Measurements from ENCODE around the gene STT3B. TPM values are rescaled to one million over a fixed set of nuclear protein-coding genes. Genes with fewer than 3 reads are reported as not detected.

Gene STT3B
- total and polyA plus RNA-seq, 5 donors from 2014 or later, result 85.1 to 108 (median 90.8) TPM

GRCh38 chr3:31551646-31552045, 18.9 kb downstream of the STT3B start:
- Mint-ChIP-seq H3K4me3 (no peak overlapping the region), H3K27me3 (no peaks in the 10 kb centered on the region)

GRCh38 chr3:31552103-31552502, 19.4 kb downstream of the STT3B start:
- no peak overlapping the region for H3K27ac ChIP-seq (ENCODE audit: insufficient read depth, low read length, poor library complexity, severe bottlenecking)
- H3K9me3 ChIP-seq (ENCODE audit: control insufficient read depth in 2 of 2, low read length in 2 of 2), result peaks cover 0 to 2% of the 10 kb centered on the region in 2 experiments
- Mint-ChIP-seq H3K4me3 (peak overlapping the region in 1 of 4 donors; percentile 28), H3K4me1 (peaks cover 64 to 83% (median 74%) of the 10 kb centered on the region in 4 donors), H3K9me3 (peaks cover 0 to 12% (median 0%) of the 10 kb centered on the region in 7 donors), H3K36me3 (no peaks in the 10 kb centered on the region), H3K27me3 (no peaks in the 10 kb centered on the region), H3K27ac (peak overlapping the region in 1 of 3 donors; percentile 65)
- no peak overlapping the region for H3K4me3 ChIP-seq (ENCODE audit: low read depth, low read length)
- no peaks in the 10 kb centered on the region for H3K36me3 ChIP-seq (ENCODE audit: control insufficient read depth, insufficient read depth, low read length)
- no peak for DNase-seq
- peaks cover 26% of the 10 kb centered on the region for H3K4me1 ChIP-seq (ENCODE audit: control insufficient read depth, insufficient read depth, low read length, poor library complexity, severe bottlenecking)
- no peaks in the 10 kb centered on the region for H3K27me3 ChIP-seq (ENCODE audit: control insufficient read depth, insufficient read depth, low read length)
- ATAC-seq (ENCODE audit: low read depth in 2 of 2), result no peak

More at GRCh38 chr3:31551646-31552045, 18.9 kb downstream of the STT3B start:
- Mint-ChIP-seq H3K36me3 (no peaks in the 10 kb centered on the region), H3K4me1 (peaks cover 63 to 83% (median 74%) of the 10 kb centered on the region in 4 donors), H3K9me3 (peaks cover 0 to 7% (median 0%) of the 10 kb centered on the region in 7 donors), H3K27ac (peak overlapping the region in 1 of 3 donors; percentile 65)
- no peaks in the 10 kb centered on the region for H3K9me3 ChIP-seq (ENCODE audit: control insufficient read depth in 2 of 2, low read length in 2 of 2)
- H3K4me3 ChIP-seq (ENCODE audit: low read depth, low read length), result no peak overlapping the region
- no peaks in the 10 kb centered on the region for H3K27me3 ChIP-seq (ENCODE audit: control insufficient read depth, insufficient read depth, low read length)
- no peak overlapping the region for H3K27ac ChIP-seq (ENCODE audit: insufficient read depth, low read length, poor library complexity, severe bottlenecking)
- DNase-seq (no peak), ATAC-seq (ENCODE audit: low read depth in 2 of 2) (no peak)
- H3K4me1 ChIP-seq (ENCODE audit: control insufficient read depth, insufficient read depth, low read length, poor library complexity, severe bottlenecking), result peaks cover 30% of the 10 kb centered on the region
- no peaks in the 10 kb centered on the region for H3K36me3 ChIP-seq (ENCODE audit: control insufficient read depth, insufficient read depth, low read length)

- Histone ChIP-seq H3K27me3 (ENCODE audit: control insufficient read depth, insufficient read depth, low read length) (no peaks in the 10 kb centered on the region), H3K4me3 (ENCODE audit: low read depth, low read length) (no peak overlapping the region), H3K4me1 (ENCODE audit: control insufficient read depth, insufficient read depth, low read length, poor library complexity, severe bottlenecking) (peaks cover 19% of the 10 kb centered on the region), H3K9me3 (ENCODE audit: control insufficient read depth in 2 of 2, low read length in 2 of 2) (peaks cover 3 to 4% of the 10 kb centered on the region in 2 experiments), H3K36me3 (ENCODE audit: control insufficient read depth, insufficient read depth, low read length) (no peaks in the 10 kb centered on the region), H3K27ac (ENCODE audit: insufficient read depth, low read length, poor library complexity, severe bottlenecking) (no peak overlapping the region)
- H3K36me3 Mint-ChIP-seq, result peaks cover under 1% of the 10 kb centered on the region
- H3K4me3 Mint-ChIP-seq, result no peak overlapping the region
- H3K27ac Mint-ChIP-seq, result no peak overlapping the region
- no peak for ATAC-seq (ENCODE audit: low read depth in 2 of 2)
- peaks cover 62 to 79% (median 69%) of the 10 kb centered on the region in 4 donors for H3K4me1 Mint-ChIP-seq
- no peak for DNase-seq
- no peaks in the 10 kb centered on the region for H3K27me3 Mint-ChIP-seq
- peaks cover 0 to 15% (median 0%) of the 10 kb centered on the region in 7 donors for H3K9me3 Mint-ChIP-seq
Observed at GRCh38 chr3:31553258-31553657, 20.5 kb downstream of the STT3B start.

GRCh38 chr3:31555204-31555603, 22.5 kb downstream of the STT3B start:
- Mint-ChIP-seq H3K27me3 (no peaks in the 10 kb centered on the region), H3K9me3 (peaks cover 0 to 30% (median 11%) of the 10 kb centered on the region in 7 donors), H3K36me3 (peaks cover 15% of the 10 kb centered on the region), H3K27ac (peak overlapping the region in 1 of 3 donors; percentile 7), H3K4me1 (peaks cover 70 to 84% (median 74%) of the 10 kb centered on the region in 4 donors), H3K4me3 (peak overlapping the region in 1 of 4 donors; percentile 62)
- ATAC-seq (ENCODE audit: low read depth in 2 of 2), result no peak
- H3K27ac ChIP-seq (ENCODE audit: insufficient read depth, low read length, poor library complexity, severe bottlenecking), result no peak overlapping the region
- no peak for DNase-seq
- peaks cover 5 to 22% of the 10 kb centered on the region in 2 experiments for H3K9me3 ChIP-seq (ENCODE audit: control insufficient read depth in 2 of 2, low read length in 2 of 2)
- H3K4me3 ChIP-seq (ENCODE audit: low read depth, low read length), result no peak overlapping the region
- H3K27me3 ChIP-seq (ENCODE audit: control insufficient read depth, insufficient read depth, low read length), result no peaks in the 10 kb centered on the region
- H3K36me3 ChIP-seq (ENCODE audit: control insufficient read depth, insufficient read depth, low read length), result no peaks in the 10 kb centered on the region
- peaks cover 14% of the 10 kb centered on the region for H3K4me1 ChIP-seq (ENCODE audit: control insufficient read depth, insufficient read depth, low read length, poor library complexity, severe bottlenecking)

GRCh38 chr3:31559872-31560534, 27.3 kb downstream of the STT3B start:
- H3K36me3 Mint-ChIP-seq, result peaks cover 23% of the 10 kb centered on the region
- Histone ChIP-seq H3K27ac (ENCODE audit: insufficient read depth, low read length, poor library complexity, severe bottlenecking) (no peak overlapping the region), H3K4me1 (ENCODE audit: control insufficient read depth, insufficient read depth, low read length, poor library complexity, severe bottlenecking) (peaks cover 24% of the 10 kb centered on the region), H3K9me3 (ENCODE audit: control insufficient read depth in 2 of 2, low read length in 2 of 2) (peaks cover 13 to 27% of the 10 kb centered on the region in 2 experiments), H3K4me3 (ENCODE audit: low read depth, low read length) (no peak overlapping the region), H3K27me3 (ENCODE audit: control insufficient read depth, insufficient read depth, low read length) (no peaks in the 10 kb centered on the region), H3K36me3 (ENCODE audit: control insufficient read depth, insufficient read depth, low read length) (no peaks in the 10 kb centered on the region)
- H3K27me3 Mint-ChIP-seq, result no peaks in the 10 kb centered on the region
- peaks cover 0 to 29% (median 12%) of the 10 kb centered on the region in 7 donors for H3K9me3 Mint-ChIP-seq
- H3K27ac Mint-ChIP-seq, result peak overlapping the region in 1 of 3 donors; percentile 28
- peak overlapping the region in 3 of 4 donors; percentile 7 to 52 (median 41) for H3K4me3 Mint-ChIP-seq
- H3K4me1 Mint-ChIP-seq, result peaks cover 64 to 86% (median 72%) of the 10 kb centered on the region in 4 donors
- DNase-seq (peak in 1 of 3 donors; percentile 53), ATAC-seq (ENCODE audit: low read depth in 2 of 2) (no peak)

GRCh38 chr3:31561891-31562290, 29.2 kb downstream of the STT3B start:
- Histone ChIP-seq H3K4me3 (ENCODE audit: low read depth, low read length) (no peak overlapping the region), H3K9me3 (ENCODE audit: control insufficient read depth in 2 of 2, low read length in 2 of 2) (peaks cover 13 to 27% of the 10 kb centered on the region in 2 experiments), H3K27me3 (ENCODE audit: control insufficient read depth, insufficient read depth, low read length) (no peaks in the 10 kb centered on the region), H3K4me1 (ENCODE audit: control insufficient read depth, insufficient read depth, low read length, poor library complexity, severe bottlenecking) (peaks cover 34% of the 10 kb centered on the region), H3K36me3 (ENCODE audit: control insufficient read depth, insufficient read depth, low read length) (no peaks in the 10 kb centered on the region), H3K27ac (ENCODE audit: insufficient read depth, low read length, poor library complexity, severe bottlenecking) (no peak overlapping the region)
- DNase-seq (no peak), ATAC-seq (ENCODE audit: low read depth in 2 of 2) (no peak)
- Mint-ChIP-seq H3K27ac (peak overlapping the region; percentile 32 to 42 (median 33)), H3K9me3 (peaks cover 0 to 28% (median 10%) of the 10 kb centered on the region in 7 donors), H3K4me1 (peaks cover 66 to 86% (median 75%) of the 10 kb centered on the region in 4 donors), H3K27me3 (no peaks in the 10 kb centered on the region), H3K4me3 (peak overlapping the region; percentile 26 to 80 (median 56)), H3K36me3 (peaks cover 23% of the 10 kb centered on the region)

- peaks cover 0 to 26% (median 10%) of the 10 kb centered on the region in 7 donors for H3K9me3 Mint-ChIP-seq
- Histone ChIP-seq H3K27ac (ENCODE audit: insufficient read depth, low read length, poor library complexity, severe bottlenecking) (no peak overlapping the region), H3K4me3 (ENCODE audit: low read depth, low read length) (no peak overlapping the region), H3K9me3 (ENCODE audit: control insufficient read depth in 2 of 2, low read length in 2 of 2) (peaks cover 13 to 24% of the 10 kb centered on the region in 2 experiments), H3K4me1 (ENCODE audit: control insufficient read depth, insufficient read depth, low read length, poor library complexity, severe bottlenecking) (peaks cover 35% of the 10 kb centered on the region), H3K27me3 (ENCODE audit: control insufficient read depth, insufficient read depth, low read length) (no peaks in the 10 kb centered on the region), H3K36me3 (ENCODE audit: control insufficient read depth, insufficient read depth, low read length) (no peaks in the 10 kb centered on the region)
- peak overlapping the region in 3 of 4 donors; percentile 26 to 80 (median 53) for H3K4me3 Mint-ChIP-seq
- peaks cover 66 to 85% (median 75%) of the 10 kb centered on the region in 4 donors for H3K4me1 Mint-ChIP-seq
- H3K27ac Mint-ChIP-seq, result peak overlapping the region in 2 of 3 donors; percentile 18 to 33
- peaks cover 23% of the 10 kb centered on the region for H3K36me3 Mint-ChIP-seq
- DNase-seq (peak in 1 of 3 donors; percentile 64), ATAC-seq (ENCODE audit: low read depth in 2 of 2) (peak in 1 of 2 donors; percentile 61)
- H3K27me3 Mint-ChIP-seq, result no peaks in the 10 kb centered on the region
Observed at GRCh38 chr3:31562525-31562924, 29.8 kb downstream of the STT3B start.
